NCI-H345 (cell line): ENCODE measurements around the gene KRT36.

Experiments
- DNase-seq: peaks from one replicate; lab custom pipeline; 2025; lab: John Stamatoyannopoulos, UW

Gene KRT36

GRCh38 chr17:41489531-41489930, at the start of gene KRT36:
TSS of gene KRT36 (minus strand) at chr17:41489910. CDS start at chr17:41489864, 46 bp downstream.
- DNase-seq, result no peak

GRCh38 chr17:41539071-41539492, 49.4 kb upstream of the KRT36 start:
- DNase-seq, result no peak

- no peak for DNase-seq
These were observed 48.9 kb upstream of the KRT36 start for GRCh38 chr17:41538565-41538991.

- DNase-seq, result no peak
These were observed 48.3 kb upstream of the KRT36 start for GRCh38 chr17:41537990-41538389.

- no peak for DNase-seq
These were observed 47.9 kb upstream of the KRT36 start for GRCh38 chr17:41537614-41537954.

- DNase-seq, result no peak
These were observed 47.3 kb upstream of the KRT36 start for GRCh38 chr17:41536741-41537613.

- DNase-seq, result no peak
These were observed 46.2 kb upstream of the KRT36 start for GRCh38 chr17:41535764-41536481.

- DNase-seq, result no peak
These were observed 45.3 kb upstream of the KRT36 start for GRCh38 chr17:41534899-41535546.

- DNase-seq, result no peak
These were observed 43.9 kb upstream of the KRT36 start for GRCh38 chr17:41533613-41534012.

GRCh38 chr17:41532947-41533570, 43.3 kb upstream of the KRT36 start:
- DNase-seq, result no peak

- DNase-seq, result no peak
These were observed 42.3 kb upstream of the KRT36 start for GRCh38 chr17:41531993-41532392.

GRCh38 chr17:41530062-41531048, 40.6 kb upstream of the KRT36 start:
- DNase-seq, result no peak

- peak; percentile 84 for DNase-seq
These were observed 39.8 kb upstream of the KRT36 start for GRCh38 chr17:41529491-41529915.

- peak; percentile 90 for DNase-seq
These were observed 39.2 kb upstream of the KRT36 start for GRCh38 chr17:41528959-41529353.

- DNase-seq, result peak; percentile 36
These were observed 37.6 kb upstream of the KRT36 start for GRCh38 chr17:41527063-41528023.

GRCh38 chr17:41524261-41524660, 34.6 kb upstream of the KRT36 start:
- DNase-seq, result no peak

- no peak for DNase-seq
These were observed 34.1 kb upstream of the KRT36 start for GRCh38 chr17:41523787-41524186.

GRCh38 chr17:41523225-41523593, 33.5 kb upstream of the KRT36 start:
- DNase-seq, result no peak

- no peak for DNase-seq
These were observed 32.9 kb upstream of the KRT36 start for GRCh38 chr17:41522301-41523224.
